Measurements from ENCODE around the gene AGBL4.

DNA sequence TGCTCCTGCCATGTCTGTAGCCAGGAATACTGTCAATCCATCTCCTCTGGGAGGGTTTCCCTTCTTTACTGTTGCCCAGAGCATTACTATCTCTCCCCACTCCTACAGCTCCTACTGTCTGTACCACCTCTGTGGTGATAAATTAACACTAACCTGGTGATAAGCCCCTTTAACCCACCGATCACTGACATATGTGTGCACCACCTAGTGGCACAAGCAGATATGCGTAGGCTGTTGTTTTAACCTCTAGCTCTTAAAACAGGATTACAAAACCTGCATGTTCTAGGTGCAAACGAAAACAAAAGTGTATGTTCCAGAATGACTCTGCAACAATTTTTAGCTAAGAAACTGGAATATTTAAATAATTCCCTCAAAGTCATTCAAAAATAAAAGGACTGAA, 1153.2 kb downstream of the AGBL4 start:
- TF ChIP-seq POLR2A (IDR thresholded peaks at IDR 0.05; ENCODE audit: low read depth, low read length): no peak
- TF ChIP-seq TAF1 (IDR thresholded peaks at IDR 0.05; ENCODE audit: borderline replicate concordance, low read depth, low read length): no peak
- TF ChIP-seq POLR2AphosphoS5 (IDR thresholded peaks at IDR 0.05; ENCODE audit: low read depth, low read length): no peak

All from GM12892 (cell line).